Mammary epithelial cell (primary cell): ENCODE data around the gene WAC.

Source experiments
- CTCF ChIP-seq, 2 donors: IDR thresholded peaks in 1 of 2; conservative IDR thresholded peaks in 1 of 2; 2 replicates each; pipeline ENCODE4 v1.5.1; 2011 to 2012; ENCODE audit warnings: inconsistent platforms in 2 of 2, low read length in 2 of 2, mild to moderate bottlenecking in 2 of 2, control low read depth in 1 of 2, low read depth in 1 of 2; ENCODE audit not compliant: insufficient read depth in 1 of 2; ENCODE audit errors: extremely low read depth in 1 of 2
- EZH2 ChIP-seq: IDR thresholded peaks from 2 replicates; pipeline ENCODE4 v1.6.1; 2012; ENCODE audit warnings: low read length, inconsistent platforms, borderline replicate concordance

- TF ChIP-seq CTCF (conservative IDR thresholded peaks at IDR 0.05 in 1 of 2, IDR thresholded peaks at IDR 0.05 in 1 of 2; ENCODE audit: extremely low read depth in 1 of 2, insufficient read depth in 1 of 2, low read depth in 1 of 2, low read length in 2 of 2) (no peak), EZH2 (no peak)
Observed at GRCh38 chr10:28581916-28582315, 49.0 kb downstream of the WAC start.
